Measurements from ENCODE around the gene PLCH2. TPM values are rescaled to one million over a fixed set of nuclear protein-coding genes. Genes with fewer than 3 reads are reported as not detected.

The PLCH2 gene
- total and polyA plus RNA-seq, 2 donors (not counting 3 experiments of a cell fraction or from before 2014, with no cell fraction given) = 0.19 to 0.31 TPM

GRCh38 chr1:2483026-2483425 is 6.9 kb downstream of the PLCH2 start:
- H3K9me1 ChIP-seq (replicated peaks; ENCODE audit: control insufficient read depth, extremely low read depth, insufficient read depth, low read length) = no peaks in the 10 kb centered on the region
- dilution Hi-C loops (cut with MboI; ENCODE audit: extremely low pct_ligation_motif_present, low sequenced_read_pairs) = no loop called here
- ChIA-PET CTCF (no interaction called here), POLR2A (no interaction called here)
- H3K9me3 ChIP-seq (replicated peaks; ENCODE audit: control insufficient read depth, insufficient read depth, low read length) = no peaks in the 10 kb centered on the region
- no peaks in the 10 kb centered on the region for H3K27me3 ChIP-seq (ENCODE audit: control insufficient read depth in 2 of 2, insufficient read depth in 2 of 2, low read length in 2 of 2)
- H3K4me1 ChIP-seq (ENCODE audit: control insufficient read depth, extremely low read depth, insufficient read depth, low read length) = no peaks in the 10 kb centered on the region
- BruUV-seq (replicated peaks) = no TSS peak
- no peak overlapping the region for H3K27ac ChIP-seq (ENCODE audit: insufficient read depth, low read depth, low read length)
- intact Hi-C loops (cut with micrococcal nuclease) = no loop called here
- no peak overlapping the region for H3K4me3 ChIP-seq (replicated peaks in 1 of 3; ENCODE audit: insufficient read depth in 1 of 3, low read depth in 1 of 3, low read length in 3 of 3)
- no peak overlapping the region for H3K9ac ChIP-seq (replicated peaks; ENCODE audit: extremely low read depth, insufficient read depth, low read length)
- H3K36me3 ChIP-seq (ENCODE audit: control insufficient read depth in 2 of 2, extremely low read depth in 1 of 2, insufficient read depth in 2 of 2, low read length in 2 of 2) = no peaks in the 10 kb centered on the region
- no peaks in the 10 kb centered on the region for H4K20me1 ChIP-seq (replicated peaks; ENCODE audit: control insufficient read depth, extremely low read depth, insufficient read depth, low read length)
- H3K79me2 ChIP-seq (ENCODE audit: control insufficient read depth, insufficient read depth, low read length) = no peaks in the 10 kb centered on the region
- FAIRE-seq (no peak), DNase-seq (ENCODE audit: low read depth, low spot score) (no peak)
- no peak overlapping the region for H2AFZ ChIP-seq (ENCODE audit: low read depth, low read length)
- TF ChIP-seq EZH2 (IDR thresholded peaks at IDR 0.05; ENCODE audit: borderline replicate concordance, low read depth, low read length, severe bottlenecking) = no peak
- no peak for TF ChIP-seq JUN (IDR thresholded peaks at IDR 0.05; ENCODE audit: borderline replicate concordance, insufficient read depth, insufficient read length, low read depth)
- TF ChIP-seq, protein P1, sequence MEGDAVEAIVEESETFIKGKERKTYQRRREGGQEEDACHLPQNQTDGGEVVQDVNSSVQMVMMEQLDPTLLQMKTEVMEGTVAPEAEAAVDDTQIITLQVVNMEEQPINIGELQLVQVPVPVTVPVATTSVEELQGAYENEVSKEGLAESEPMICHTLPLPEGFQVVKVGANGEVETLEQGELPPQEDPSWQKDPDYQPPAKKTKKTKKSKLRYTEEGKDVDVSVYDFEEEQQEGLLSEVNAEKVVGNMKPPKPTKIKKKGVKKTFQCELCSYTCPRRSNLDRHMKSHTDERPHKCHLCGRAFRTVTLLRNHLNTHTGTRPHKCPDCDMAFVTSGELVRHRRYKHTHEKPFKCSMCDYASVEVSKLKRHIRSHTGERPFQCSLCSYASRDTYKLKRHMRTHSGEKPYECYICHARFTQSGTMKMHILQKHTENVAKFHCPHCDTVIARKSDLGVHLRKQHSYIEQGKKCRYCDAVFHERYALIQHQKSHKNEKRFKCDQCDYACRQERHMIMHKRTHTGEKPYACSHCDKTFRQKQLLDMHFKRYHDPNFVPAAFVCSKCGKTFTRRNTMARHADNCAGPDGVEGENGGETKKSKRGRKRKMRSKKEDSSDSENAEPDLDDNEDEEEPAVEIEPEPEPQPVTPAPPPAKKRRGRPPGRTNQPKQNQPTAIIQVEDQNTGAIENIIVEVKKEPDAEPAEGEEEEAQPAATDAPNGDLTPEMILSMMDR (IDR thresholded peaks at IDR 0.05; ENCODE audit: extremely low read depth in 1 of 2, insufficient read depth in 1 of 2, low read depth in 1 of 2, low read length in 2 of 2) = no peak
- no peak for TF ChIP-seq POLR2A (IDR thresholded peaks at IDR 0.05; ENCODE audit: low read depth, low read length)
- no peak for TF ChIP-seq MYC (IDR thresholded peaks at IDR 0.05; ENCODE audit: low read depth, low read length)
- TF ChIP-seq MAX (IDR thresholded peaks at IDR 0.05; ENCODE audit: insufficient read depth, insufficient read length) = no peak
- no peak for TF ChIP-seq GATA2 (IDR thresholded peaks at IDR 0.05; ENCODE audit: insufficient read depth, insufficient read length, low read depth, low read length)
- TF ChIP-seq FOS (IDR thresholded peaks at IDR 0.05; ENCODE audit: borderline replicate concordance, insufficient read depth, low read length) = no peak
- TF ChIP-seq POLR2AphosphoS5 (IDR thresholded peaks at IDR 0.05; ENCODE audit: insufficient read depth, low read depth, low read length) = no peak
- H3K4me2 ChIP-seq (ENCODE audit: insufficient read depth, low read length) = no peak overlapping the region

Measured in endothelial cell of umbilical vein (primary cell).